Panc1 (cell line): Measurements from ENCODE around the gene MIPEP. TPM values are rescaled to one million over a fixed set of nuclear protein-coding genes. Genes with fewer than 3 reads are reported as not detected.

Experiments
- ATAC-seq: fragments of 200-7000 bp; cut with Tn5 transposase; 2 replicates; pipeline ENCODE4 v1.9.1; 2020; ENCODE audit warnings: mild to moderate bottlenecking, moderate library complexity
- BruUV-seq: library from RNA; stranded (reverse); fragments of 400-500 nt; replicated peaks from 2 replicates; lab custom pipeline; 2021; lab: Mats Ljungman, UMichigan
- CTCF ChIA-PET: fragments of 300-600 bp; sonication (Branson Sonifier 250); formaldehyde crosslinking; loops from one replicate; lab custom pipeline; 2022; ENCODE audit warnings: antibody characterized with exemption; lab: Charles Lee
- POLR2A ChIA-PET: fragments of 300-600 bp; sonication (Branson Sonifier 250); formaldehyde crosslinking; loops from one replicate; lab custom pipeline; 2022; ENCODE audit warnings: antibody characterized with exemption; lab: Charles Lee
- DNase-seq: peaks from one replicate; pipeline ENCODE4 v3.0.0-alpha.2; 2010; ENCODE audit warnings: low read depth, low spot score
- H3K27ac ChIP-seq: 2 replicates; pipeline ENCODE4 v1.5.1; 2011; ENCODE audit warnings: mild to moderate bottlenecking, low read length, inconsistent platforms
- H3K27me3 ChIP-seq: fragments of 200-500 bp; sonication (Bioruptor generic); 2 replicates; pipeline ENCODE4 v1.6.0; 2014; ENCODE audit warnings: low read length, inconsistent platforms; ENCODE audit not compliant: control insufficient read depth, insufficient read depth
- H3K36me3 ChIP-seq: fragments of 200-500 bp; sonication (Bioruptor generic); 2 replicates; pipeline ENCODE4 v1.5.1; 2014; ENCODE audit warnings: inconsistent platforms, mild to moderate bottlenecking, low read length, moderate library complexity; ENCODE audit not compliant: control insufficient read depth, insufficient read depth
- H3K4me1 ChIP-seq: 2 replicates; pipeline ENCODE4 v1.5.1; 2011; ENCODE audit warnings: inconsistent platforms, mild to moderate bottlenecking, low read length, moderate library complexity; ENCODE audit not compliant: control insufficient read depth, insufficient read depth
- H3K4me3 ChIP-seq, 2 experiments: 2 replicates each; pipeline ENCODE4 v1.5.1; 2011 to 2012; ENCODE audit warnings: low read depth in 2 of 2, low read length in 2 of 2, mild to moderate bottlenecking in 2 of 2, inconsistent platforms in 1 of 2, moderate library complexity in 1 of 2
- H3K9me3 ChIP-seq: fragments of 200-500 bp; sonication (Bioruptor generic); 2 replicates; pipeline ENCODE4 v1.5.1; 2014; ENCODE audit warnings: low read depth, mild to moderate bottlenecking, inconsistent platforms, low read length, moderate library complexity; ENCODE audit not compliant: control insufficient read depth, insufficient read depth
- CTCF ChIP-seq: fragments of 450-650 bp; IDR thresholded peaks from 2 replicates; pipeline ENCODE4 v1.5.1; 2017; ENCODE audit warnings: mild to moderate bottlenecking
- POLR2AphosphoS5 ChIP-seq: IDR thresholded peaks from 2 replicates; pipeline ENCODE4 v1.6.1; 2012; ENCODE audit warnings: mild to moderate bottlenecking, low read depth, low read length, moderate library complexity
- REST ChIP-seq, 2 experiments: IDR thresholded peaks; 2 replicates each; pipeline ENCODE4 v1.6.1; 2011 to 2012; ENCODE audit warnings: low read depth in 2 of 2, control low read depth in 1 of 2, low read length in 1 of 2, mild to moderate bottlenecking in 1 of 2, moderate library complexity in 1 of 2; ENCODE audit not compliant: insufficient read depth in 1 of 2
- SIN3A ChIP-seq: IDR thresholded peaks from 2 replicates; pipeline ENCODE4 v1.6.1; 2012; ENCODE audit warnings: low read depth, mild to moderate bottlenecking, low read length, moderate library complexity, borderline replicate concordance; ENCODE audit not compliant: insufficient read depth
- TCF7L2 ChIP-seq: IDR thresholded peaks from 2 replicates; pipeline ENCODE4 v1.6.1; 2011; ENCODE audit warnings: mild to moderate bottlenecking, low read depth, low read length, inconsistent platforms
- in situ Hi-C: cut with HindIII; loops from 2 replicates; pipeline ENCODE4 v1.10.0; 2016; ENCODE audit warnings: low sequenced_read_pairs, low pct_unique_long_range_greater_than_20kb
- intact Hi-C: fragments of 100-400 bp; cut with micrococcal nuclease; formaldehyde crosslinking; loops from one replicate; pipeline ENCODE4 v1.10.0; 2022; ENCODE audit not compliant: unreplicated experiment
- total RNA-seq: library from RNA; stranded (reverse); gene quantifications from one replicate; pipeline ENCODE4 v1.2.1, GENCODE V29; 2021; ENCODE audit not compliant: unreplicated experiment

Gene MIPEP
- total RNA-seq, 1 experiment from 2014 or later, result 13.8 TPM

- no peak overlapping the region for H3K27ac ChIP-seq
- no peaks in the 10 kb centered on the region for H3K27me3 ChIP-seq
- no peaks in the 10 kb centered on the region for H3K36me3 ChIP-seq
- DNase-seq (no peak), ATAC-seq (no peak)
- ChIA-PET POLR2A (no interaction called here), CTCF (no interaction called here)
- TF ChIP-seq SIN3A, result no peak
- TF ChIP-seq CTCF, result no peak
- no peak for TF ChIP-seq POLR2AphosphoS5
- no peak for TF ChIP-seq TCF7L2
- TF ChIP-seq REST (IDR thresholded peaks at IDR 0.05; ENCODE audit: insufficient read depth in 1 of 2, low read depth in 2 of 2, low read length in 1 of 2), result no peak
- no TSS peak for BruUV-seq
- no peaks in the 10 kb centered on the region for H3K9me3 ChIP-seq
- no peak overlapping the region for H3K4me3 ChIP-seq
- in situ Hi-C loops, result no loop called here
- H3K4me1 ChIP-seq, result no peaks in the 10 kb centered on the region
- intact Hi-C loops, result no loop called here
Observed at GRCh38 chr13:23703246-23703860, 185.8 kb downstream of the MIPEP start.

- Histone ChIP-seq H3K4me1 (no peaks in the 10 kb centered on the region), H3K9me3 (no peaks in the 10 kb centered on the region), H3K4me3 (no peak overlapping the region), H3K36me3 (no peaks in the 10 kb centered on the region), H3K27ac (no peak overlapping the region), H3K27me3 (no peaks in the 10 kb centered on the region)
- intact Hi-C loops (no loop called here), in situ Hi-C loops (no loop called here)
- BruUV-seq, result no TSS peak
- TF ChIP-seq SIN3A (no peak), POLR2AphosphoS5 (no peak), TCF7L2 (no peak), CTCF (no peak), REST (IDR thresholded peaks at IDR 0.05; ENCODE audit: insufficient read depth in 1 of 2, low read depth in 2 of 2, low read length in 1 of 2) (no peak)
- ChIA-PET POLR2A (no interaction called here), CTCF (no interaction called here)
- no peak for ATAC-seq
- DNase-seq, result no peak
Observed at GRCh38 chr13:23701636-23702035, 187.6 kb downstream of the MIPEP start.
